VCaP (cell line): ENCODE results near the gene SLN.
"Not testable (repeated sequence)": the region's sequence is repeated elsewhere in the genome, so short reads cannot be mapped to it uniquely, and the experiment has no call there.

ENCODE experiments used
- H3K27ac ChIP-seq: fragments of 450-650 bp; 2 replicates; pipeline ENCODE4 v1.5.1; 2017
- TF ChIP-seq, protein P1 (sequence below): fragments of 450-650 bp; conservative IDR thresholded peaks from 2 replicates; pipeline ENCODE4 v1.5.1; 2017; ENCODE audit warnings: mild to moderate bottlenecking, moderate library complexity

SLN gene

DNA sequence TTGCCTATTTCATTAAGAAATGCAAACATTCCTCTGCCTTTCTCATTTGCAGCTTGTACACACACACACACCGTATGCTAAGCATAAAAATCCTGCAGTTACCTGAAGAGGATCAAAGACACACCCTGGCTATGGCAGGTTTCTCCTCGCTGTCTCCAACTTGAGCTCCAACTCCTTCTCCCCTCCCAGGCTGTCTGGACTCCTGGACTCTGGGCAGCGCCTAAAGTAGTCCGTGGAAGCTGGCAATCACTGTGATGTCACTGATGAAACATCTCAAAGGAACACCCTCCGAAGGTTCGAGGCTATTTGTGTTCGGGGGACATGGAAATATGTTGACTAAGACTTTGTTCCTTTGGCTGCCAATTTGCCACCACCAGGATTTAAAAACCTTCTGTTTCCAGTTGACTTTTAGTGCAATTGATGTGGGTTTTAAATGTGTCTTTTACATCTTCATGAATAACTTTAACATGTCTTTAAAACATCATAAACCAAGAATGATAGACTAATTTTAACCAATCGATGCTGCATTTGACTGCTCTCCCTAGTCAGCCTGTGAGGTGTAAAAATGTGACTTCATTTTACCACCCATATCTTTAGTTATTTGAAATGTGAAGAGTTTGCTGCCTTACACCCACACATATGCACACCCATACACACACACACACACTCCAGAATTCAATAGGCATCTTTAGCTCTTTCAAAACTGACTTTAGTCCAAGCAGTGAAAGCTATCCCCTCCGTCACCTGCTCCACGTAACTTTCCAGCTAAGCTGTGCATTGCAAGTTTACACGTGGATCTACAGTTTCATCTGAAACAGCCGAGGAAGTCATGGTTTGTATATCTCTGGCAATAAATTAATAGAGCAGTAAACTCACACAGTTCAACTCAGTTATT is at the start of gene SLN:
TSS of gene SLN (minus strand) at position 196 of the 895 bp plus-strand sequence.
- no peak within 1 kb of the TSS for H3K27ac ChIP-seq
- TF ChIP-seq, protein P1, sequence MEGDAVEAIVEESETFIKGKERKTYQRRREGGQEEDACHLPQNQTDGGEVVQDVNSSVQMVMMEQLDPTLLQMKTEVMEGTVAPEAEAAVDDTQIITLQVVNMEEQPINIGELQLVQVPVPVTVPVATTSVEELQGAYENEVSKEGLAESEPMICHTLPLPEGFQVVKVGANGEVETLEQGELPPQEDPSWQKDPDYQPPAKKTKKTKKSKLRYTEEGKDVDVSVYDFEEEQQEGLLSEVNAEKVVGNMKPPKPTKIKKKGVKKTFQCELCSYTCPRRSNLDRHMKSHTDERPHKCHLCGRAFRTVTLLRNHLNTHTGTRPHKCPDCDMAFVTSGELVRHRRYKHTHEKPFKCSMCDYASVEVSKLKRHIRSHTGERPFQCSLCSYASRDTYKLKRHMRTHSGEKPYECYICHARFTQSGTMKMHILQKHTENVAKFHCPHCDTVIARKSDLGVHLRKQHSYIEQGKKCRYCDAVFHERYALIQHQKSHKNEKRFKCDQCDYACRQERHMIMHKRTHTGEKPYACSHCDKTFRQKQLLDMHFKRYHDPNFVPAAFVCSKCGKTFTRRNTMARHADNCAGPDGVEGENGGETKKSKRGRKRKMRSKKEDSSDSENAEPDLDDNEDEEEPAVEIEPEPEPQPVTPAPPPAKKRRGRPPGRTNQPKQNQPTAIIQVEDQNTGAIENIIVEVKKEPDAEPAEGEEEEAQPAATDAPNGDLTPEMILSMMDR = no peak

DNA sequence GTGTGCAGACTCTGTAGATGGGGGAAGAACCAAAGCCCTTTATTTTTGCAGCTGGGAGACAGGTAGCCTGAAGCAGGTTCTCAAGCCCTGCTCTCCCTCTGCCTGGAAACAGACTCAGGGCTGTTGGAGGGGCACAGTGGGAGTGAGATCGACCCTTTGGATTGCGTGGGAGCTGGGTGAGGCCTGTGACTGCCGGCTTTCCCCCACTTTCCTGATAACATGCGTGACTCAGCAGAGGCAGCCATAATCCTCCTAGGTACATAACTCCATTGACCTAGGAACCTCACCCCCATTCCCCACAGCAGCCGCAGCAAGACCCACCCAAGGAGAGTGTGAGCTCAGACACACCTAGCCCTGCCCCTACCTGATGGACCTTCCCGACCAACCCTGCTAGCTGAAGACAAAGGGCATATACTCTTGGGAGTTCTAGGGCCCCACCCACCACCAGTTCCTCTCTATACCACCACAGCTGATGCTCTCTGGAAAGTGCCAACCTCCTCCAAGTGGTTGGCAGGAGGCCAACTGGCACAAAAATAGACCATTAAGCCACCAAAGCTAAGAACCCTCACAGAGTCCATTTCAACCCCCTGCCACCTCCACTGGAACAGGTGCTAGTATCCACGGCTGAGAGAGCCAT is 47.0 kb upstream of the SLN start:
- not testable (repeated sequence) for H3K27ac ChIP-seq

DNA sequence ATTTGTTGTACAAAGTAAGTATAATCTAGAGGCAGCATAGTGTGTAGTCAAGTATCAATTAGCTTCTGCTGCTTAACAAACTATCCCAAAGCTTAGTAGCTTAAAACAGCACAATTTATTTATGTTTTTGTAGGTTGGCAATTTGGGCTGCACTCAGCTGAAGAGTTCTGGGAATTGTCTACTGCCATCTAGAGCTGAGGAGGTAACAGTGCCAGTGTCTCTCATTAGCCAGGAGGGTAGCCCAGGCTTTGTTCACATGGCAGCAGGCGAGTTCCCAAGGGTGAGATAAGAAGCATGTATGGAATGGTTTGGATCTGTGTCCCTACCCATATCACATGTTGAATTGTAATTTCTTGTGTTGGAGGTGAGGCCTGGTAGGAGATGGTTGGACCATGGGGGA is 45.8 kb upstream of the SLN start:
- no peak overlapping the region for H3K27ac ChIP-seq
- TF ChIP-seq, protein P1 = 0 out of 2 replicates have a peak, but pooled peaks have one; percentile 15

DNA sequence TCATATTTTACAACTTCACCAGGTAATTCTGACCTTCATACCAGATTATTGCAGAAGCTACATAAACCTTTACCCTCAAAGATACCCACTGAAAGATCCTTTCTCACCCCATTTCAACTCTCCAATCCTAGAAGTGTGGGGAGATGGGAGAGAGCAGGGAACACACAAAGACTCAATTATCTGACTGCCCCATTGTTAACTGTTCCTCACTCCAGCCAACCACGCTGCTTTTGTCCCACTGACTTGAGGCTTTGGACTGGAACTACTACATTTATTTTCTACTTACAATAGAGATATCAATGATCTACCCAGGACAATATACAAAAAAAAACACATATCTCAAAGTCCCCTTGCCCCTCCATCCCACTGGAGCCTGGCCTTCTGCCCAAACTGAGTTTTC is 44.7 kb upstream of the SLN start:
- no peak overlapping the region for H3K27ac ChIP-seq
- TF ChIP-seq, protein P1 = no peak

DNA sequence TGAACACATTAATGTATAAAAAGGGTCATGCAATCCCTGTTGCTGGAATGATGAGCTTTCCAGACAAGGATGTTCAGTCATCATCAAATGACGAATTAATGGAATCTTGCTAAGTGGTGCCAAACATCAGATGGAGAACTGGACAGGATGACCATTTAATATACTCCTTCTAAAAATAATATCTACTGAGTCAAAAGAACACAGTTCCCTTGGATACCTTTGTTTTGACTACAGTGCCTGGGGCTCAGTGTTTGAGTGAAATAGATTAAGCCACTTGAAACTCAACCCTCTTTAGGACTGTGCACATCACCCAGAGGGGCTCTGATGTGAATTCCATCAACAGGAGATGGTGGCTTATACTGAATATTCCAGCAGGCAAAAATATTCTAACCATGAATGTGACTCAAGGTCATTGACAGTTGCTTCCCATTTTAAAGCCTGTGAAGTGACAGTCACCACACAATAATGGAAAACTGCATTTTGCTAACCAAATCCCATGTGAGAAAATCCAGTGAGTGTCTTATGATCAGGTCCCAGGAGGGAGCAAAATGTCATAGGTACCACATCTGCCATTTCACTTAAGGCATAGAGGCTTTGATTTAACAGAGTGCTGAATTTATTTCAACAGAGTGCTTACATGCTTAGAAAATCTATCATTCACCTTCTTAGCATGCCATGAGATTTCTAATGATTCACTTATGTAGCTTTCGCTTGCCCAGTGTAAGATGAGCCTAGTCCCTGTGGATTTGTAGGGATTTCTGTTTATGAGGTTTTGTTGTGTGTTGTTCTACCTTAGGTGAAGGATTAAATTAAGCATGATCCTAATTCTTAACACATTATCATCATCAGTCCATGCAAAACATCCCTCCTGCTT is 41.3 kb upstream of the SLN start:
- TF ChIP-seq, protein P1 = no peak

DNA sequence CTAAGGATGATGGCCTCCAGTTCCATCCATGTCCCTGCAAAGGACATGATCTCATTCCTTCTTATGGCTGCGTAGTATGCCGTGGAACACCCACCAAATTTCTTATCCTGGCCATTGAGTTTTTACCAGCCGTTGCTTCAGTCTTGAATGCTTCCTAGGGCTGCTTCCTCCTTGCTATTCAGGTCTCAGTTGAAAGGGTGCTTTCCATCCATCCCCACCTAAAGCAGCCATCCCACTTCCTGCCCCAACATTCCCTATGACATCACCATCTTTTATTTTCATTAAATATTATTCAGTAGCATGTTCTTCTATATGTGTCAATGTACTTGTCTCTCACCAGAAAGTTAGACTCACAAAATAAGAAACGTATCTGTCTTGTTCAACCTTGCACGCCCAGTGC is 40.7 kb upstream of the SLN start:
- TF ChIP-seq, protein P1 = no peak
- H3K27ac ChIP-seq = no peak overlapping the region

More for the DNA sequence above, 41.3 kb upstream of the SLN start:
- no peak overlapping the region for H3K27ac ChIP-seq

DNA sequence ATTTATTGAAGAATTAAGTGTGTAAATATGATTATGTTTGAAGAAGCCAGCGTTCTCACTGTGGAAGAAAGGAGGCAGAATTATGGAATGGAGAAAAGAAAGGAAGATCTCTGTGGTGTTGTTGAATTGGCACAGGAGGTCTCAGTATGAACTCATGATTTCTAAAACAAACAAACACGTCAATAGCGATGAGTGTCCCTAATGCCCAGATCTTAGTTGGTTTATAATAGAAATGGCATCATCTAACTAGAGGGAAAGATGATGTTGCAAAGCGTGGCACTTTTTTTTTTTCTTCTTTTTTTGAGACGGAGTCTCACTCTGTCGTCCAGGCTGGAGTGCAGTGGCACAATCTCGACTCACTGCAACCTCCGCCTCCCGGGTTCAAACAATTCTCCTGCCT is 39.2 kb upstream of the SLN start:
- no peak overlapping the region for H3K27ac ChIP-seq
- TF ChIP-seq, protein P1 = no peak
